Mammary epithelial cell (primary cell): ENCODE data around the gene IL20RA.

Source experiments
- CTCF ChIP-seq, 2 donors: IDR thresholded peaks in 1 of 2; conservative IDR thresholded peaks in 1 of 2; 2 replicates each; pipeline ENCODE4 v1.5.1; 2011 to 2012; ENCODE audit warnings: inconsistent platforms in 2 of 2, low read length in 2 of 2, mild to moderate bottlenecking in 2 of 2, control low read depth in 1 of 2, low read depth in 1 of 2; ENCODE audit not compliant: insufficient read depth in 1 of 2; ENCODE audit errors: extremely low read depth in 1 of 2
- EZH2 ChIP-seq: IDR thresholded peaks from 2 replicates; pipeline ENCODE4 v1.6.1; 2012; ENCODE audit warnings: low read length, inconsistent platforms, borderline replicate concordance

- no peak for TF ChIP-seq CTCF (conservative IDR thresholded peaks at IDR 0.05 in 1 of 2, IDR thresholded peaks at IDR 0.05 in 1 of 2; ENCODE audit: extremely low read depth in 1 of 2, insufficient read depth in 1 of 2, low read depth in 1 of 2, low read length in 2 of 2)
- no peak for TF ChIP-seq EZH2
Observed at GRCh38 chr6:136985502-136985901, 59.3 kb downstream of the IL20RA start.
